Fibroblast of skin of left quadriceps (primary cell): ENCODE measurements around the gene PAXIP1.

ENCODE experiments used
- DNase-seq, 2 experiments: peaks; one replicate each; pipeline ENCODE4 v3.0.0-alpha.2; 2013; ENCODE audit warnings: low read depth in 2 of 2

PAXIP1 gene

GRCh38 chr7:154913638-154914307 lies 89.2 kb downstream of the PAXIP1 start:
- peak; percentile 20 to 29 for DNase-seq

- DNase-seq = no peak
These were observed 89.9 kb downstream of the PAXIP1 start for GRCh38 chr7:154912871-154913637.

- no peak for DNase-seq
These were observed 91.0 kb downstream of the PAXIP1 start for GRCh38 chr7:154911862-154912455.

GRCh38 chr7:154911411-154911810 lies 91.5 kb downstream of the PAXIP1 start:
- no peak for DNase-seq

- no peak for DNase-seq
These were observed 91.9 kb downstream of the PAXIP1 start for GRCh38 chr7:154910977-154911376.

GRCh38 chr7:154910125-154910524 lies 92.8 kb downstream of the PAXIP1 start:
- DNase-seq = no peak

- DNase-seq = no peak
These were observed 93.5 kb downstream of the PAXIP1 start for GRCh38 chr7:154909241-154910105.

GRCh38 chr7:154907651-154908620 lies 95.0 kb downstream of the PAXIP1 start:
- no peak for DNase-seq

GRCh38 chr7:154906736-154907355 lies 96.1 kb downstream of the PAXIP1 start:
- no peak for DNase-seq

- no peak for DNase-seq
These were observed 96.7 kb downstream of the PAXIP1 start for GRCh38 chr7:154906201-154906600.

- DNase-seq = no peak
These were observed 97.3 kb downstream of the PAXIP1 start for GRCh38 chr7:154905615-154906014.

GRCh38 chr7:154905146-154905545 lies 97.8 kb downstream of the PAXIP1 start:
- DNase-seq = no peak

- no peak for DNase-seq
These were observed 99.7 kb downstream of the PAXIP1 start for GRCh38 chr7:154903083-154903731.

GRCh38 chr7:154902600-154903082 lies 100.3 kb downstream of the PAXIP1 start:
- DNase-seq = no peak

GRCh38 chr7:154899862-154900261 lies 103.1 kb downstream of the PAXIP1 start:
- no peak for DNase-seq

- no peak for DNase-seq
These were observed 103.7 kb downstream of the PAXIP1 start for GRCh38 chr7:154898973-154899855.

GRCh38 chr7:154896076-154896475 lies 106.8 kb downstream of the PAXIP1 start:
- DNase-seq = no peak
